ENCODE measurements around the gene CFAP157. TPM values are rescaled to one million over a fixed set of nuclear protein-coding genes. Genes with fewer than 3 reads are reported as not detected.
A peak's percentile ranks its signal among the peaks of the same experiment; 100 is the strongest.

Gene CFAP157
- total and polyA plus RNA-seq, 2 of the 13 experiments (the other 11 are each of a cell fraction or from before 2014, with no cell fraction given): 0.07 TPM; not detected in 1

DNA sequence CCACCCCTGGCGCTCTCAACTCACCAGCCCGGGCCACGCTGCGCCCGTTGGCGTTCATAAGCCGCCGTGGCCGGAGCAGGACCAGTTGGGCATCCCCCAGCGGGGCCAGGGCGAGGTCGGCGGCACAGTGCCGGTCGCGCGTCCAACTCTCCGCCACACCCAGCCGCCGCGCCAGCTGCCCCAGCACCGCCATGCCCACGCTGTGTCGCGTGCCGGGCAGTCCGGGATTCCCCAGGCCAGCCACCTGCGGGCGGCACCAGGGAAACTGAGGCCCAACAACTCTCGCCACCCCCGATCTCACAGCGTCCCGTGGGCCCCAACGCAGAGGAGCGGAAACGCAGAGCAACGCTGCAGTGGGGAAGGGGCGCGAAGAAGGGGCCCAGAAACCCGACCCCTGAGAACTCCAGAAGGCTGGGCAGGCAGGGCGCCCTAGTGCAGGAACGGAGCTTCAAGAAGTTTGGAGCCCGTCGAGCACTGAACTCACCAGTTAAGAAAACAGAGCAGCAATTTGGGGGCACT, 8.2 kb downstream of the CFAP157 start (continued):
- TF ChIP-seq, protein P1, sequence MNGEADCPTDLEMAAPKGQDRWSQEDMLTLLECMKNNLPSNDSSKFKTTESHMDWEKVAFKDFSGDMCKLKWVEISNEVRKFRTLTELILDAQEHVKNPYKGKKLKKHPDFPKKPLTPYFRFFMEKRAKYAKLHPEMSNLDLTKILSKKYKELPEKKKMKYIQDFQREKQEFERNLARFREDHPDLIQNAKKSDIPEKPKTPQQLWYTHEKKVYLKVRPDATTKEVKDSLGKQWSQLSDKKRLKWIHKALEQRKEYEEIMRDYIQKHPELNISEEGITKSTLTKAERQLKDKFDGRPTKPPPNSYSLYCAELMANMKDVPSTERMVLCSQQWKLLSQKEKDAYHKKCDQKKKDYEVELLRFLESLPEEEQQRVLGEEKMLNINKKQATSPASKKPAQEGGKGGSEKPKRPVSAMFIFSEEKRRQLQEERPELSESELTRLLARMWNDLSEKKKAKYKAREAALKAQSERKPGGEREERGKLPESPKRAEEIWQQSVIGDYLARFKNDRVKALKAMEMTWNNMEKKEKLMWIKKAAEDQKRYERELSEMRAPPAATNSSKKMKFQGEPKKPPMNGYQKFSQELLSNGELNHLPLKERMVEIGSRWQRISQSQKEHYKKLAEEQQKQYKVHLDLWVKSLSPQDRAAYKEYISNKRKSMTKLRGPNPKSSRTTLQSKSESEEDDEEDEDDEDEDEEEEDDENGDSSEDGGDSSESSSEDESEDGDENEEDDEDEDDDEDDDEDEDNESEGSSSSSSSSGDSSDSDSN (CRISPR knock-in tag; IDR thresholded peaks at IDR 0.05): peak; percentile 5; the same call in 1 of the 2 replicates
- TF ChIP-seq HCFC1 (IDR thresholded peaks at IDR 0.05; ENCODE audit: low read depth, low read length) (no peak), IKZF4 (CRISPR knock-in tag; IDR thresholded peaks at IDR 0.05; ENCODE audit: borderline replicate concordance, low read depth, not compliant biosample characterization) (peak; percentile 62), MED1 (CRISPR knock-in tag; IDR thresholded peaks at IDR 0.05) (no peak), ATF1 (CRISPR knock-in tag; IDR thresholded peaks at IDR 0.05) (no peak), MED8 (CRISPR knock-in tag; IDR thresholded peaks at IDR 0.05; ENCODE audit: insufficient replicate concordance) (peak; percentile 35), BHLHE40 (IDR thresholded peaks at IDR 0.05; ENCODE audit: low read length) (0 out of 2 replicates have a peak, but pooled peaks have one; percentile 10), ZNF296 (CRISPR knock-in tag; conservative IDR thresholded peaks at IDR 0.05) (no peak), SIN3B (IDR thresholded peaks at IDR 0.05; ENCODE audit: low read length) (no peak), ZNF550 (CRISPR knock-in tag; IDR thresholded peaks at IDR 0.05; ENCODE audit: borderline replicate concordance) (no peak), RBFOX2 (IDR thresholded peaks at IDR 0.05; ENCODE audit: low read depth, low read length) (peak; percentile 6; the same call in 1 of the 2 replicates), NCOA1 (CRISPR knock-in tag; IDR thresholded peaks at IDR 0.05) (no peak), ESRRA (CRISPR knock-in tag; IDR thresholded peaks at IDR 0.05; ENCODE audit: low read depth) (0 out of 2 replicates have a peak, but pooled peaks have one; percentile 14), REL (CRISPR knock-in tag; conservative IDR thresholded peaks at IDR 0.05) (no peak), NR2F6 (IDR thresholded peaks at IDR 0.05) (no peak), NR2F6 (CRISPR knock-in tag; IDR thresholded peaks at IDR 0.05) (no peak)
- TF ChIP-seq, protein P2, sequence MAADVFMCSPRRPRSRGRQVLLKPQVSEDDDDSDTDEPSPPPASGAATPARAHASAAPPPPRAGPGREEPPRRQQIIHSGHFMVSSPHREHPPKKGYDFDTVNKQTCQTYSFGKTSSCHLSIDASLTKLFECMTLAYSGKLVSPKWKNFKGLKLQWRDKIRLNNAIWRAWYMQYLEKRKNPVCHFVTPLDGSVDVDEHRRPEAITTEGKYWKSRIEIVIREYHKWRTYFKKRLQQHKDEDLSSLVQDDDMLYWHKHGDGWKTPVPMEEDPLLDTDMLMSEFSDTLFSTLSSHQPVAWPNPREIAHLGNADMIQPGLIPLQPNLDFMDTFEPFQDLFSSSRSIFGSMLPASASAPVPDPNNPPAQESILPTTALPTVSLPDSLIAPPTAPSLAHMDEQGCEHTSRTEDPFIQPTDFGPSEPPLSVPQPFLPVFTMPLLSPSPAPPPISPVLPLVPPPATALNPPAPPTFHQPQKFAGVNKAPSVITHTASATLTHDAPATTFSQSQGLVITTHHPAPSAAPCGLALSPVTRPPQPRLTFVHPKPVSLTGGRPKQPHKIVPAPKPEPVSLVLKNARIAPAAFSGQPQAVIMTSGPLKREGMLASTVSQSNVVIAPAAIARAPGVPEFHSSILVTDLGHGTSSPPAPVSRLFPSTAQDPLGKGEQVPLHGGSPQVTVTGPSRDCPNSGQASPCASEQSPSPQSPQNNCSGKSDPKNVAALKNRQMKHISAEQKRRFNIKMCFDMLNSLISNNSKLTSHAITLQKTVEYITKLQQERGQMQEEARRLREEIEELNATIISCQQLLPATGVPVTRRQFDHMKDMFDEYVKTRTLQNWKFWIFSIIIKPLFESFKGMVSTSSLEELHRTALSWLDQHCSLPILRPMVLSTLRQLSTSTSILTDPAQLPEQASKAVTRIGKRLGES (CRISPR knock-in tag; IDR thresholded peaks at IDR 0.05; ENCODE audit: borderline replicate concordance): no peak
- TF ChIP-seq, protein P3, sequence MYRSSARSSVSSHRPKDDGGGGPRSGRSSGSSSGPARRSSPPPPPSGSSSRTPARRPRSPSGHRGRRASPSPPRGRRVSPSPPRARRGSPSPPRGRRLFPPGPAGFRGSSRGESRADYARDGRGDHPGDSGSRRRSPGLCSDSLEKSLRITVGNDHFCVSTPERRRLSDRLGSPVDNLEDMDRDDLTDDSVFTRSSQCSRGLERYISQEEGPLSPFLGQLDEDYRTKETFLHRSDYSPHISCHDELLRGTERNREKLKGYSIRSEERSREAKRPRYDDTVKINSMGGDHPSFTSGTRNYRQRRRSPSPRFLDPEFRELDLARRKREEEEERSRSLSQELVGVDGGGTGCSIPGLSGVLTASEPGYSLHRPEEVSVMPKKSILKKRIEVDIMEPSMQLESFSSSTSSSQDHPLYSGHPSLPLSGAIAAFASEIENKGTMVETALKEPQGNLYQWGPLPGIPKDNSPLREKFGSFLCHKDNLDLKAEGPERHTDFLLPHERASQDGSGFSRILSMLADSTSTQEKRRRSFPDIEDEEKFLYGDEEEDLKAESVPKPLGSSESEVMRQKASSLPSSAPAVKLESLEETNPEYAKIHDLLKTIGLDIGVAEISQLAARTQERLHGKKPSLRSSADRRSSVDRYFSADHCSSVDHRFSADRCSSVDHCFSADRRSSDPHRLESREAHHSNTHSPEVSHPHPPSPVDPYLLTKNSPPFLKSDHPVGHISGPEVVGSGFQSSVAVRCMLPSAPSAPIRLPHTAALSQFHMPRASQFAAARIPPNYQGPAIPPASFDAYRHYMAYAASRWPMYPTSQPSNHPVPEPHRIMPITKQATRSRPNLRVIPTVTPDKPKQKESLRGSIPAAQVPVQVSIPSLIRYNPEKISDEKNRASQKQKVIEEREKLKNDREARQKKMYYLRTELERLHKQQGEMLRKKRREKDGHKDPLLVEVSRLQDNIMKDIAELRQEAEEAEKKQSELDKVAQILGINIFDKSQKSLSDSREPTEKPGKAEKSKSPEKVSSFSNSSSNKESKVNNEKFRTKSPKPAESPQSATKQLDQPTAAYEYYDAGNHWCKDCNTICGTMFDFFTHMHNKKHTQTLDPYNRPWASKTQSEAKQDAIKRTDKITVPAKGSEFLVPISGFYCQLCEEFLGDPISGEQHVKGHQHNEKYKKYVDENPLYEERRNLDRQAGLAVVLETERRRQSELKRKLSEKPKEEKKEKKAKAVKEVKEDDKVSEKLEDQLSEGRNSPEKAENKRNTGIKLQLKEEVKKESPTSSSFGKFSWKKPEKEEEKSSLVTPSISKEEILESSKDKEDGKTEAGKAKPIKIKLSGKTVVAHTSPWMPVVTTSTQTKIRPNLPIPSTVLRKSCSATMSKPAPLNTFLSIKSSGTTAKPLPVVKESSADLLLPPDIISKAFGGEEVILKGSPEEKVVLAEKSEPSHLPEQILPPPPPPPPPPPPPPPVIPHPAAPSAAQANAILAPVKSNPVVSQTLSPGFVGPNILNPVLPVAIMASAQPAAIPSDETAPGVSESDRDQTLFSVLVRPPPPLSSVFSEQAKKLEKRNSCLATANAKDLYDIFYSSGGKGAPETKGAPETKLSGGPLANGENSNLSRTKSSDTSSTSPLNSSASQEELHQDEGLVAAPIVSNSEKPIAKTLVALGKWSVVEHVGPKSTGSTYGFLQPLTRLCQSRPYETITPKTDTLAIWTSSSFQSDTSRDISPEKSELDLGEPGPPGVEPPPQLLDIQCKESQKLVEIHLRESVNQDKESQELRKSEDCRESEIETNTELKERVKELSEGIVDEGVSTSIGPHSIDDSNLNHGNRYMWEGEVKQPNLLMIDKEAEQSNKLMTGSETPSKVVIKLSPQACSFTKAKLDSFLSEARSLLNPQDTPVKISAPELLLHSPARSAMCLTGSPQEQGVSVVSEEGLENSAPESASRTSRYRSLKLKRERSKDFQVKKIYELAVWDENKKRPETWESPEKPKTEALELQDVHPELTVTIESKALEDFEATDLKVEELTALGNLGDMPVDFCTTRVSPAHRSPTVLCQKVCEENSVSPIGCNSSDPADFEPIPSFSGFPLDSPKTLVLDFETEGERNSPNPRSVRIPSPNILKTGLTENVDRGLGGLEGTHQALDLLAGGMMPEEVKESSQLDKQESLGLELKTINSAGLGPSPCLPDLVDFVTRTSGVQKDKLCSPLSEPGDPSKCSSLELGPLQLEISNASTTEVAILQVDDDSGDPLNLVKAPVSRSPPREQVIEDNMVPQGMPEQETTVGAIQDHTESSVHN (CRISPR knock-in tag; IDR thresholded peaks at IDR 0.05): no peak
